Medulla oblongata (tissue), 1 donor: ENCODE data around the gene GATAD2B.
"Not testable (repeated sequence)": the region's sequence is repeated elsewhere in the genome, so short reads cannot be mapped to it uniquely, and the experiment has no call there.

Experiments
- DNase-seq: peaks from one replicate; pipeline ENCODE4 v3.0.0-alpha.2; 2015; ENCODE audit errors: extremely low spot score

The GATAD2B gene

GRCh38 chr1:153795934-153796785 lies 126.6 kb downstream of the GATAD2B start:
- no peak for DNase-seq

DNA sequence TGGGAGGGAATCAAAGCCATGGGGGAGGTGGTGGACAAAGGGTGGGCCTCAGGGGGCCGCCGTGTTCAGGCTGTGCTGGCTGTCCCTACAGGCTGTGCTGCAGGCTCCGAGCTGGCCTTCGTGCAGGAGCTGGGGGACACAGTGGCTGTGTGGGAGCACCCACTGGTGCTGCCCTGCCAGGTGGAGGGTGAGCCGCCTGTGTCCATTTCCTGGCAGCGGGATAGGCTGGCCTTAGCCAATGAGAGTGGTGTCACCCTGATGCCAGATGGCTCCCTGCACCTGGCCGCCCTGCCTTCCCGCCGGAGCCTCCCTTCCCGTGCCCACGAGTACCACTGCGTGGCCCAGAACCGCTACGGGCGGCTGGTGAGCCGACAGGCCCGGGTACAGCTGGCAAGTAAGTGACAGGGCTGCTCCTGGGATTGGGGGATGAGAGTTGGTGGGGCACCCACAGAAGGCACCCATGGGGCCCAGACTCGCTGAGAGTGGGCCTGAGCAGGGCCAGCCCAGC lies 127.4 kb downstream of the GATAD2B start:
- no peak for DNase-seq

- DNase-seq = no peak
These were observed 128.0 kb downstream of the GATAD2B start for GRCh38 chr1:153794624-153795329.

GRCh38 chr1:153793973-153794615 lies 128.7 kb downstream of the GATAD2B start:
- no peak for DNase-seq

DNA sequence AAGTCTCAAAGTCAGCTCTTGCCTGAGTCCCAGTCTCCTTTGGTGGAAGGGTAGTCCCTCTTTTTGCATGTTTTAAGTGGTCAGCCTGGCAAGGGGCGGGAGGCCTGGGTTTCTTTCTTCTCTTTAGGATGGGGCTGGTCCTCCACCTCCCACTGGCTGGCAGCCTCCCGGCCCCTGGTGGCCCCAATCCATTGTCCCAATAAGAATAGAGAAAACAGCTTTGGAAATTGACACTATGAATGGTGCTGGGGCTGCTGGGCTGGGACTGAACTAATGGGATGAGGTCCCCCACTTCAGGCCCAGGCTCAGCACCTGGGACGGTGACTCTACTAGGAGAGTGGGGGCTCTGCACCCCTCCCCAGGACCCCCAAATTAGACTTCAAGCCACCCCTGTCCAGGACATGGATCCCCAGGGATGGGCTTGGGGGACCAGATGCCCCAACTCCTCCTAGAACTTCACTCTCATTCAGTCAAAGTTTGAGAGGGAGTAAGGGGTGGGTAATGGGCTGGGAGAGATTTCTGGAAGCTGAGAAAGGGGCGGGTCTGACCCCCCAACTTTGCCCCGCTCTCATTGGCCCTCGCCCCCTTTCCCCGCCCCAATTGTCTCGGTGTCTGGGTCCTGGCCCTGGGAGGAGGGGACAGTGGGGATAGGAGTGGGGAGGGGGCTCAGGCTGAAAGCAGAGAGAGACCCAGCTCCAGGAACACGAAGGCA lies 129.4 kb downstream of the GATAD2B start:
- no peak for DNase-seq

GRCh38 chr1:153792631-153793041 lies 130.1 kb downstream of the GATAD2B start:
- no peak for DNase-seq

DNA sequence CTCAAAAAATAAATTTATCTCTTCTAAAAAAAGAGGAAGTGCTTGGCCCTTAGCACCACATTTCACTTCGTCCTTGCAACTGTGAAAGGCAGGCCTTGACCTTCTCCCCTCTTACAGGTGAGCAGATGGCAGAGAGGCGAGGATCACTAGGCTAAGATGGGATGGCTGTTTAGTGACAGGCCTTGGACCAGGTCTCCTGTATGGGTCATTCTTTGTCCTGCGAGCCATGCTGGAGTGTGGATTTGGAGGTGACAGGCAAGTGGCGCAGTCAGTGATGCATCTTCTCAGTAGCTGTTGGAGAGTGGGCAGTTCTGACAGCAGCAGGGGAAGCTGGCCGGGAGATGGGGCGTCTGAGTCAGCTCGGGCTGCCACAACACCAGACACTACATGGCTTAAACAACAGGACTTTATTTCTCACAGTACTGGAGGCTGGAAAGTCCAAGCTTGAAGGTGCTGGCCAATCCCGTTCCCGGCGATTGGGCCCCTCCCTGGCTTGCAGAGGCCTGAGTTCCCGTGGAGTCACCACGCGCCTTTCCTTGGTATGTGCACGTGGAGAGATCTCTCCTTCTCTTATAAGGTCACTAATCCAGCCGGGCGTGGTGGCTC lies 131.0 kb downstream of the GATAD2B start:
- DNase-seq = no peak

GRCh38 chr1:153790966-153791647 lies 131.7 kb downstream of the GATAD2B start:
- peak; percentile 74 for DNase-seq

GRCh38 chr1:153790313-153790965 lies 132.3 kb downstream of the GATAD2B start:
- peak; percentile 92 for DNase-seq

DNA sequence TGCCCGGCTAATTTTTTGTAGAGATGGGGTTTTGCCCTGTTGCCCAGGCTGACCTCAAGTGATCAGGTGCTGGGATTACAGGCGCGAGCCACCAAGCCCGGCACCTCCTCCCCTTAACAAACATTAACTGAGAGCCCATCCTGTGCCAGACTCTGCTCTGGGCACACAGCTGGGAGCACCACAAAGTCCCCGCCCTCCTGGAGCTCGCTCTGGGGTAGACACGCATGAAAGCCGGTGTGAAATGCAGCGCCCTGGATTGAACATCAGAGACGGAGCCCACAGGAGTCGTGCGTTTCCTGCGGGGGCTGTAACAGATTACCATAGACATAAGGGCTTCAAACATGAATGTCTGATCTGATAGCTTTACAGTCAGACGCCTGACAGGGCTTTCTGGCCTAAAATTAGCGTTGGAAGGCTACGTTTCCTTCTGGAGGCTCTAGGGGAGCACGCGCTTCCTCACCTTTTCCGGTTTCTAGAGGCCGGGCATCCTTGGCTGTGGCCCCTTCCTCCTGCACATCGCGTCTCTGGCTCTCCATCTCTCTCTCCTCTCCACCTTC lies 133.2 kb downstream of the GATAD2B start:
- no peak for DNase-seq

DNA sequence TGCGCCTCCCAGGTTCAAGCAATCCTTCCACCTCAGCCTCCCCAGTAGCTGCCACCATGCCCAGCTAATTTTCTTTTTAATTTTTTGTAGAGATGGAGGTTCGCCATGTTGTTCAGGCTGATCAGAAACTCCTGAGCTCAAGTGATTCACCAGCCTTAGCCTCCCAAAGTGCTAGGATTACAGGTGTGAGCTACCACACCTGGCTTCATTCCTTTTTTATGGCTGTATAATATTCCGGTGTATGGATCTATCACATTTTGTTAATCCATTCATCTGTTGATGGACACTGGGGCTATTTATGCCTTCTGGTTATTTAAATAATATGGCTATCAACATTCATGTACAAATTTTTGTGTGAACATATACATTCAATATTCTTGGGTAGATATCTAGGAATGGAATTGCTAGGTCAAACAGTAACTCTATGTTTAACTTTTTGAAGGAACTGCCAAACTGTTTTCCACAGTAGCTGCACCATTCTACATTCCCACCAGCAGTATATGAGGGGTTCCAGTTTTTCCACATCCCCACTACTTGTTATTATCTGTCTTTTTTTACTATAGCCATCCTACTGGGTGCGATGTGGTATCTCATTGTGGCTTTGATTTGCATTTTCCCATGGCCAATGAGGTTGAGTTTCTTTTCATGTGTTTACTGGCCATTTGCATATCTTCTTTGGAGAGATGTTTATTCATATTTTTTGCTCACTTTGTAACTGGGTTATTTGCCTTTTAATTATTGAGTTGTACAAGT lies 136.6 kb downstream of the GATAD2B start:
- no peak for DNase-seq

DNA sequence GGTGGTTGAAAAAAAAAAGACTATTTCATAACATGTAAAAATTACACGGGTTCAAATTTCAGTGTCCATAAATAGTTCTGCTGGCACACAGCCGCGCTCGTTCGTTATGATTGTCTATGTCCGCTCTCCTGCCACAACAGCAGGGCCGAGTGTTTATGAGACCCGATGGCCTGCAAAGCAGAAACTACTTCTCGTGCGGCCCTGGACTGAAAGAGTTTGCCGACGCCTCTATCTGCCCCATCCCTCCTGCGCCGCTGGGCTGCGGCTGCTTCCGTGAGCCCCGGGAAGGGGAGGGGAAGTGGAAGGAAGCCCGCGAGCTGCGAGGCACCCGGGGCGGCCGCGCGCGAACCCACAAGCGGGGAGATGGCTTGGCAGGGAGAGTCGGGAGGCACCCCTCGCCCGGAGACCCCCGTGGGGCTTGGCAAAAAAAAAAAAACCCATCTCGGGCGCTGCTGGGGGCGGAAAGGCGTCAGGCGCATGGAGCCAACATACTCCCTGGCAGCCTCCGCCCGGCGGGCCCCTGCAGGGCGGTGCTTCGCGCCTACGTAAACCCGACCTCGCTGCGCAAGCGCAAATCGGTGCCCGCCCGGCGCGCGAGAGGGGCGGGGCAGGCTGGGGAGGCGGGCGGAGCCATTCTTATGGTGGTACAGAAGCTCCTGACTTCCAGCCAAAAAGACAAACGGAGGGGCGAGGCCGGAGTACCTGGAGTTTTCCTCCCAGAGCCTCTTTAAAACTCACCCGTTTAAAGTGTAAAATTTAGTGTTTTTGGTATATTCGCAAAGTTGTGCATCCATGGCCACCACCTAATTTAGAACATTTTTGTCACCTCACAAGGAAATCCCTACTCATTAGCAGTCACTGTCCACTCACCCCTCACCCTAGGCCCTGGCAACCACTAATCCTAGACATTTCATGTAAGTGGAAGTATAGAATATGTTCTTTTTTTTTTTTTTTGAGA lies 139.3 kb downstream of the GATAD2B start:
- DNase-seq = peak; percentile 93

DNA sequence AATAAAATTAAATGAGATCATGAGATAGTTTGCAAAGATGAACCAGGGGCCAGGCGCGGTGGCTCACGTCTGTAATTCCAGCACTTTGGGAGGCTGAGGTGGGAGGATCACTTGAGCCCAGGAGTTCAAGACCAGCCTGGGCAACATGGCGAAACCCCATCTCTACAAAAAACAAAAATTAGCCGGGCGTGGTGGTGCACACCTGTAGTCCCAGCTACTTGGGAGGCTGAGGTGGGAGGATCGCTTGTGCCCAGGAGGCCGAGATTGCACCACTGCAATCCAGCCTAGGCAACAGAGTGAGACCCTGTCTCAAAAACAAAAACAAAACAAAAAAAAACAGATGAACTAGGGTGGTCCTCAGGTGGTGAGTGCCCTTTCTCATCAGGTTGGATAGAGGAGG lies 140.1 kb downstream of the GATAD2B start:
- DNase-seq = not testable (repeated sequence)

- no peak for DNase-seq
These were observed 142.2 kb downstream of the GATAD2B start for GRCh38 chr1:153780551-153780950.

- no peak for DNase-seq
These were observed 142.8 kb downstream of the GATAD2B start for GRCh38 chr1:153779781-153780541.

DNA sequence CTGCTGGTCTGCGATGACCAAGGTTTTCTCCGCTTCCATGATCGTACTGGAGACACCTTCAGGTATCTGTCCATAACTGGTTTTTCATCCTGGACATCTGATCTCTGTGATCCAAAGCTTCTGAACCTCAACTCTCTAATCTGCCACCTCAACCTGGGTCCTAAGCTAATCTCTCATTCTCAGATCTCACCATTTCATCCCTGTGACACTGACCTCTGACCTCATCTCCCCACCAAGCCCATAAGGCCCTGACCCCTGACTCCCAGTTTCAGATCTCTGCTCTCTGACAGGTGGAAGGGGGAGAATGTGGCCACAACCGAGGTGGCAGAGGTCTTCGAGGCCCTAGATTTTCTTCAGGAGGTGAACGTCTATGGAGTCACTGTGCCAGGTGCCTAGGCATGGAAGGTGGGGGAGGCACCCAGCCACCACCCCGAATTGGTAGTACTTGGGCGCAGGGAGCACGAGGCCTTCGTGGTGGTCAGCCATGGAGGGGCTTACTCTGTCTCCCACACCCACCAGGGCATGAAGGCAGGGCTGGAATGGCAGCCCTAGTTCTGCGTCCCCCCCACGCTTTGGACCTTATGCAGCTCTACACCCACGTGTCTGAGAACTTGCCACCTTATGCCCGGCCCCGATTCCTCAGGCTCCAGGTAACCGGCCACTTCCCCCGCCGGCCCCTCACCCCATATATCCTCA lies 143.8 kb downstream of the GATAD2B start:
- no peak for DNase-seq
